Heart right ventricle (tissue), 16 donors: ENCODE results near the gene TBPL2. TPM values are rescaled to one million over a fixed set of nuclear protein-coding genes. Genes with fewer than 3 reads are reported as not detected.

ENCODE experiments used
- ATAC-seq, 8 donors: fragments of 200-7000 bp; cut with Tn5 transposase; one replicate each; pipeline ENCODE4 v1.9.1; 2020; ENCODE audit warnings: mild to moderate bottlenecking in 8 of 8, moderate library complexity in 8 of 8, moderate number of reproducible peaks in 1 of 8
- DNase-seq, 2 donors: peaks; one replicate each; pipeline ENCODE4 v3.0.0-alpha.2; 2020
- H3K27ac ChIP-seq, 10 donors: fragments of 200-600 bp; sonication (generic) in 2 of 10; one replicate each; pipeline versions ENCODE4 v1.5.0 to v1.8.0; 2020 to 2022; ENCODE audit warnings: mild to moderate bottlenecking in 3 of 10
- H3K27me3 ChIP-seq, 7 donors: fragments of 200-600 bp; one replicate each; pipeline ENCODE4 v1.8.0; 2021 to 2022; ENCODE audit warnings: mild to moderate bottlenecking in 2 of 7
- H3K36me3 ChIP-seq, 9 donors: fragments of 200-600 bp; sonication (generic) in 1 of 9; one replicate each; pipeline versions ENCODE4 v1.5.0 to v1.8.0; 2020 to 2022; ENCODE audit warnings: mild to moderate bottlenecking in 2 of 9
- H3K4me1 ChIP-seq, 9 donors: fragments of 200-600 bp; sonication (generic) in 1 of 9; one replicate each; pipeline versions ENCODE4 v1.5.0 to v1.8.0; 2020 to 2022; ENCODE audit warnings: mild to moderate bottlenecking in 4 of 9
- H3K4me3 ChIP-seq, 10 donors: fragments of 200-600 bp; sonication (generic) in 2 of 10; one replicate each; pipeline versions ENCODE4 v1.5.0 to v1.8.0; 2020 to 2022; ENCODE audit warnings: mild to moderate bottlenecking in 7 of 10, moderate library complexity in 2 of 10
- H3K9me3 ChIP-seq, 11 donors: fragments of 200-600 bp in 10 of 11; sonication (generic) in 2 of 11; one replicate each; pipeline versions ENCODE4 v1.5.0 to v1.8.0; 2013 to 2022; ENCODE audit warnings: mild to moderate bottlenecking in 2 of 11, control low read depth in 1 of 11, moderate library complexity in 1 of 11
- CTCF ChIP-seq, 9 donors: fragments of 200-600 bp; sonication (generic) in 2 of 9; IDR thresholded peaks; one replicate each; pipeline versions ENCODE4 v1.5.0 to v1.8.0; 2021 to 2022; ENCODE audit warnings: antibody characterized with exemption in 9 of 9, mild to moderate bottlenecking in 5 of 9, moderate library complexity in 1 of 9
- WGBS, 2 donors: extraction: QIAGEN DNeasy Blood & Tissue Kit; methylation state at CpG; one replicate each; pipeline ENCODE4 v1.1.7; 2013; ENCODE audit warnings: inconsistent platforms in 1 of 2; 5-methylcytosine and 5-hydroxymethylcytosine counted together
- intact Hi-C, 10 donors: fragments of 100-400 bp; cut with DNase I; formaldehyde crosslinking; loops; one replicate each; pipeline versions ENCODE4 v1.11.1 to v1.14.2; 2022
- polyA plus RNA-seq, 2 donors: library from polyadenylated mRNA; stranded (reverse); fragments of 200-250 nt; gene quantifications; one replicate each; pipeline ENCODE4 v1.2.3, GENCODE V29; 2013
- total RNA-seq, 10 donors: library from RNA; stranded (reverse); fragmentation: NEBNext Ultra II Directional in 3 of 10; extraction: Animal tissue kit (Norgen Biotek cat#: 25700) in 3 of 10; gene quantifications; one replicate each; pipeline versions ENCODE4 v1.2.1 to v1.2.4, GENCODE V29; 2021 to 2023
- donor health status: Arrhythmogenic right ventricular cardiomyopathy.
- donor health status: ischemic (EF 13 %, LVEDD 7.1; RV severe dilation, severe dysfunction).
- donor health status: healthy with polysubstance abuse.
- donor health status: DM: no; HTN: yes; CAD: no.
- donor health status: DM: no; HTN: no; CAD: no.
- donor health status: ischemic (EF 25% LVEDD 6.9; RV normal size, moderate dysfunction).
- donor health status: ischemic (EF 25% LVEDD 5.7; RV mildly dilated, moderate dysfunction).
- donor health status: healthy.
- donor health status: DM: yes; HTN: yes; CAD: no.
- donor health status: Ischemic cardiomyopathy.
- donor health status: ischemic (EF 35%, LVEDD 5.7; RV mildly dilated, moderate dysfunction).
- donor health status: nonischemic (EF 11% LVEDD 7.7; RV severe dilation, severe dysfunction).
- donor health status: DM: yes; HTN: yes; CAD: no.
- donor health status: PGD.
- donor health status: ischemic (EF 29% LVEDD 5.4; RV normal size, mild dysfunction).
- donor health status: nonischemic (EF 23%, LVEDD 6.1; RV moderate dilation, normal function).

Gene TBPL2
- total and polyA plus RNA-seq, 12 donors: not detected

GRCh38 chr14:55399183-55399582 is 41.2 kb downstream of the TBPL2 start:
- Histone ChIP-seq H3K27ac (peak overlapping the region in 6 of 10 donors; percentile 5 to 60 (median 38)), H3K4me1 (peaks cover 0 to 35% (median 27%) of the 10 kb centered on the region in 9 donors), H3K4me3 (no peak overlapping the region), H3K36me3 (peaks cover 0 to 30% (median 5%) of the 10 kb centered on the region in 9 donors), H3K27me3 (no peaks in the 10 kb centered on the region), H3K9me3 (no peaks in the 10 kb centered on the region)
- 71 to 84% methylated on average over 1 of the region's 1 CpG for WGBS, 2 donors
- ATAC-seq (peak in 1 of 8 donors; percentile 58), DNase-seq (no peak)
- intact Hi-C loops: no loop called here
- TF ChIP-seq CTCF (IDR thresholded peaks at IDR 0.05): no peak

GRCh38 chr14:55398679-55399078 is 41.7 kb downstream of the TBPL2 start:
- no peak for TF ChIP-seq CTCF (IDR thresholded peaks at IDR 0.05)
- Histone ChIP-seq H3K36me3 (peaks cover 0 to 34% (median 5%) of the 10 kb centered on the region in 9 donors), H3K9me3 (no peaks in the 10 kb centered on the region), H3K4me1 (peaks cover 0 to 30% (median 26%) of the 10 kb centered on the region in 9 donors), H3K27me3 (no peaks in the 10 kb centered on the region), H3K4me3 (no peak overlapping the region), H3K27ac (peak overlapping the region in 7 of 10 donors; percentile 15 to 60 (median 36))
- ATAC-seq (peak; percentile 75 to 95 (median 92)), DNase-seq (peak in 1 of 2 donors; percentile 36)
- 66 to 71% methylated on average over 5 of the region's 5 CpGs for WGBS, 2 donors
- intact Hi-C loops: no loop called here

- TF ChIP-seq CTCF (IDR thresholded peaks at IDR 0.05): no peak
- no peaks in the 10 kb centered on the region for H3K27me3 ChIP-seq
- no peak overlapping the region for H3K4me3 ChIP-seq
- WGBS, 2 donors: 93 to 98% methylated on average over 4 of the region's 4 CpGs
- no peak overlapping the region for H3K27ac ChIP-seq
- ATAC-seq: no peak
- no peaks in the 10 kb centered on the region for H3K9me3 ChIP-seq
- DNase-seq: no peak
- intact Hi-C loops: no loop called here
- peaks cover 0 to 21% (median 3%) of the 10 kb centered on the region in 9 donors for H3K4me1 ChIP-seq
- H3K36me3 ChIP-seq: peaks cover 0 to 86% (median 5%) of the 10 kb centered on the region in 9 donors
Measured at GRCh38 chr14:55389330-55389729, 51.1 kb downstream of the TBPL2 start.

GRCh38 chr14:55388160-55388559 is 52.3 kb downstream of the TBPL2 start:
- peaks cover 0 to 33% (median 9%) of the 10 kb centered on the region in 9 donors for H3K4me1 ChIP-seq
- H3K4me3 ChIP-seq: no peak overlapping the region
- H3K27me3 ChIP-seq: no peaks in the 10 kb centered on the region
- no peak overlapping the region for H3K27ac ChIP-seq
- DNase-seq: no peak
- no peak for ATAC-seq
- intact Hi-C loops: no loop called here
- no peak for TF ChIP-seq CTCF (IDR thresholded peaks at IDR 0.05)
- H3K9me3 ChIP-seq: no peaks in the 10 kb centered on the region
- peaks cover 0 to 86% (median 12%) of the 10 kb centered on the region in 9 donors for H3K36me3 ChIP-seq
